Thyroid gland (tissue), 4 donors: ENCODE results near the gene MAMSTR. TPM values are rescaled to one million over a fixed set of nuclear protein-coding genes. Genes with fewer than 3 reads are reported as not detected.
"Not testable (repeated sequence)": the region's sequence is repeated elsewhere in the genome, so short reads cannot be mapped to it uniquely, and the experiment has no call there.

ENCODE experiments used
- DNase-seq, 2 donors: peaks; one replicate each; pipeline ENCODE4 v3.0.0-alpha.2; 2019
- H3K27ac ChIP-seq, 3 donors: fragments of 200-600 bp; sonication (generic); 1 replicate in 2 of 3; 2 replicates in 1 of 3; pipeline ENCODE4 v1.5.1; 2016 to 2019; ENCODE audit warnings: mild to moderate bottlenecking in 1 of 3, moderate library complexity in 1 of 3
- H3K27me3 ChIP-seq: fragments of 200-600 bp; sonication (generic); one replicate; pipeline ENCODE4 v1.5.1; 2019
- H3K36me3 ChIP-seq, 2 donors: fragments of 200-600 bp; sonication (generic); one replicate each; pipeline ENCODE4 v1.5.1; 2016 to 2019
- H3K4me1 ChIP-seq, 2 donors: fragments of 200-600 bp; sonication (generic); one replicate each; pipeline ENCODE4 v1.5.1; 2017 to 2019
- H3K4me3 ChIP-seq, 3 donors: fragments of 200-600 bp; sonication (generic); replicated peaks in 1 of 3; 1 replicate in 2 of 3; 2 replicates in 1 of 3; pipeline ENCODE4 v1.5.1; 2016; ENCODE audit warnings: mild to moderate bottlenecking in 1 of 3
- H3K9me3 ChIP-seq: fragments of 200-600 bp; sonication (generic); one replicate; pipeline ENCODE4 v1.5.1; 2017
- CTCF ChIP-seq, 6 experiments: fragments of 200-600 bp in 3 of 6; fragments of 450-650 bp in 3 of 6; sonication (generic) in 3 of 6; IDR thresholded peaks; one replicate each; pipeline ENCODE4 v1.5.1; 2016 to 2019; ENCODE audit warnings: antibody characterized with exemption in 6 of 6, mild to moderate bottlenecking in 2 of 6, inconsistent platforms in 1 of 6, moderate library complexity in 1 of 6
- POLR2A ChIP-seq, 2 donors: fragments of 450-650 bp; IDR thresholded peaks; one replicate each; pipeline ENCODE4 v1.6.1; 2017; ENCODE audit warnings: antibody characterized with exemption in 2 of 2, mild to moderate bottlenecking in 2 of 2, moderate library complexity in 1 of 2
- WGBS, 2 donors: methylation state at CpG; one replicate each; pipeline ENCODE4 v1.1.5; 2017; 5-methylcytosine and 5-hydroxymethylcytosine counted together
- intact Hi-C: fragments of 100-400 bp; cut with DNase I; formaldehyde crosslinking; loops from one replicate; pipeline ENCODE4 v1.15.1; 2023
- total RNA-seq, 4 donors: library from RNA; depleted of rRNA; stranded (reverse); fragments of >200 nt; gene quantifications; one replicate each; pipeline ENCODE4 v1.2.3, GENCODE V29; 2016

The MAMSTR gene
- total RNA-seq, 4 donors from 2014 or later, result 0.29 to 0.67 (median 0.54) TPM; not detected in 1

GRCh38 chr19:48689449-48689848, 30.1 kb downstream of the MAMSTR start:
- H3K36me3 ChIP-seq, result no peaks in the 10 kb centered on the region
- WGBS, 2 donors, result 80 to 84% methylated on average over 7 of the region's 7 CpGs
- DNase-seq, result no peak
- intact Hi-C loops, result no loop called here
- no peak overlapping the region for H3K27ac ChIP-seq
- peaks cover 0 to 4% of the 10 kb centered on the region in 2 donors for H3K4me1 ChIP-seq
- H3K4me3 ChIP-seq, result no peak overlapping the region
- no peaks in the 10 kb centered on the region for H3K9me3 ChIP-seq
- H3K27me3 ChIP-seq, result no peaks in the 10 kb centered on the region
- no peak for TF ChIP-seq CTCF (IDR thresholded peaks at IDR 0.05)
- no peak for TF ChIP-seq POLR2A (IDR thresholded peaks at IDR 0.05)

- no peak for DNase-seq
- Histone ChIP-seq H3K27ac (no peak overlapping the region), H3K9me3 (no peaks in the 10 kb centered on the region), H3K4me3 (no peak overlapping the region), H3K36me3 (no peaks in the 10 kb centered on the region), H3K27me3 (no peaks in the 10 kb centered on the region), H3K4me1 (peaks cover 0 to 4% of the 10 kb centered on the region in 2 donors)
- WGBS, 2 donors, result 91% methylated on average over 3 of the region's 3 CpGs
- TF ChIP-seq CTCF (IDR thresholded peaks at IDR 0.05) (no peak), POLR2A (IDR thresholded peaks at IDR 0.05) (no peak)
- intact Hi-C loops, result no loop called here
Measured at GRCh38 chr19:48687776-48688175, 31.7 kb downstream of the MAMSTR start.

GRCh38 chr19:48686637-48687036, 32.9 kb downstream of the MAMSTR start:
- DNase-seq, result peak in 1 of 2 donors; percentile 20
- H3K27ac ChIP-seq, intact Hi-C loops, H3K27me3 ChIP-seq, H3K4me1 ChIP-seq, H3K4me3 ChIP-seq, H3K9me3 ChIP-seq, H3K36me3 ChIP-seq: not testable (repeated sequence)
- WGBS, 2 donors, result 65 to 67% methylated on average over 6 to 7 of the region's 7 CpGs

GRCh38 chr19:48686088-48686487, 33.4 kb downstream of the MAMSTR start:
- no peaks in the 10 kb centered on the region for H3K36me3 ChIP-seq
- H3K27ac ChIP-seq, result no peak overlapping the region
- peaks cover 0 to 4% of the 10 kb centered on the region in 2 donors for H3K4me1 ChIP-seq
- no peak for DNase-seq
- no peak overlapping the region for H3K4me3 ChIP-seq
- TF ChIP-seq POLR2A (IDR thresholded peaks at IDR 0.05) (no peak), CTCF (IDR thresholded peaks at IDR 0.05) (no peak)
- H3K9me3 ChIP-seq, result no peaks in the 10 kb centered on the region
- WGBS, 2 donors, result 84 to 89% methylated on average over 3 of the region's 3 CpGs
- intact Hi-C loops, result no loop called here
- H3K27me3 ChIP-seq, result no peaks in the 10 kb centered on the region

- 70 to 78% methylated on average over 9 of the region's 9 CpGs for WGBS, 2 donors
- DNase-seq, result peak in 1 of 2 donors; percentile 18
- Histone ChIP-seq H3K4me3 (no peak overlapping the region), H3K36me3 (no peaks in the 10 kb centered on the region), H3K9me3 (no peaks in the 10 kb centered on the region), H3K27ac (no peak overlapping the region), H3K4me1 (peaks cover 0 to 4% of the 10 kb centered on the region in 2 donors), H3K27me3 (no peaks in the 10 kb centered on the region)
- intact Hi-C loops, result no loop called here
- TF ChIP-seq CTCF (IDR thresholded peaks at IDR 0.05), result no peak
- TF ChIP-seq POLR2A (IDR thresholded peaks at IDR 0.05), result no peak
Measured at GRCh38 chr19:48685583-48685982, 33.9 kb downstream of the MAMSTR start.

GRCh38 chr19:48683349-48683748, 36.2 kb downstream of the MAMSTR start:
- Histone ChIP-seq H3K27me3 (no peaks in the 10 kb centered on the region), H3K27ac (no peak overlapping the region), H3K4me3 (no peak overlapping the region), H3K36me3 (no peaks in the 10 kb centered on the region), H3K9me3 (no peaks in the 10 kb centered on the region), H3K4me1 (peaks cover 0 to 4% of the 10 kb centered on the region in 2 donors)
- intact Hi-C loops, result no loop called here
- TF ChIP-seq POLR2A (IDR thresholded peaks at IDR 0.05), result no peak
- no peak for TF ChIP-seq CTCF (IDR thresholded peaks at IDR 0.05)
- peak; percentile 71 to 75 for DNase-seq
- WGBS, 2 donors, result 37 to 47% methylated on average over 11 of the region's 11 CpGs
